Body of pancreas (tissue), 4 donors: Measurements from ENCODE around the gene TRIP13.

ENCODE experiments used
- CTCF ChIP-seq, 7 experiments: fragments of 450-650 bp in 4 of 7; fragments of 200-600 bp in 3 of 7; sonication (generic) in 3 of 7; IDR thresholded peaks; one replicate each; pipeline ENCODE4 v1.5.1; 2016 to 2019; ENCODE audit warnings: antibody characterized with exemption in 7 of 7
- POLR2A ChIP-seq, 3 donors: fragments of 450-650 bp; IDR thresholded peaks; one replicate each; pipeline ENCODE4 v1.6.1; 2016; ENCODE audit warnings: antibody characterized with exemption in 3 of 3, mild to moderate bottlenecking in 2 of 3

GRCh38 chr5:935510-936084 is 42.9 kb downstream of the TRIP13 start:
- no peak for TF ChIP-seq POLR2A (IDR thresholded peaks at IDR 0.05)
- TF ChIP-seq CTCF (IDR thresholded peaks at IDR 0.05): no peak
